Measurements from ENCODE around the gene ULK4.
"Not testable (repeated sequence)": the region's sequence is repeated elsewhere in the genome, so short reads cannot be mapped to it uniquely, and the experiment has no call there.

The ULK4 gene

DNA sequence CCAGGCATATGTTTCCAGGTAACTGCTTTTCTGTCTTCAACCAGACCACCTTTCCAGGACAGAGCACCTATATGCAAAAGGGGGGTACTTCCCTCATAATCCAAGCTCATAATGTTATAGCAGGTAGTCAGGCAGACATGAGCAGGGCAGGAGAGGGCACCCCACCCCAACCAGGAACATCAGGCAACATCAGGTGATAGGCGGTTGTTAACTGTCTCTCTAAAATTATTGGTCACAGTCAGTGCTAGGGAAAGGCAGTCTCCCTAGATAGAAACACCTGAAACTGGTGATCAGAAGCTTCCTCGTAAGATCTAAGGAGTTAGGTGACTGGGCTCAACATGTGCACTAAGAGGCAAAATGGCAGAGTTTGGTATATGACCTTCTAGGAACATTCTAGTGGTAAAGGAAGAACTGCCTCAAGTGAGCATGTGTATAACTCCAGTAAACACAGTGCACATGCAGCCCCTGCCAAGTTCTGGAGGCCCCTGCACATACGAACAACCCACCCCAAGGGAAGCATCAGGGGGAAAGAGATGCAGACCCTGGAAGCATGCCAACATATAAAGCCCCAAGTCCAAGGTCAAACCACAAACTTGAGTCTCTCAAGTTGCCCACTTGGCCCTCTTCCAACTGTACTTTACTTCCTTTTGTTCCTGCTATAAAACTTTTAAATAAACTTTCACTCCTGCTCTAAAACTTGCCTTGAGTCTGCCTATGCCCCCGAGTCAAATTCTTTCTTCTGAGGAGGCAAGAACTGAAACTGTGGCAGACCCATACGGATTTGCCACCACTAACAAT lies 270.9 kb downstream of the ULK4 start:
- DNase-seq (ENCODE audit: low read depth in 3 of 3) = no peak

GRCh38 chr3:41688595-41689380 lies 273.1 kb downstream of the ULK4 start:
- DNase-seq (ENCODE audit: low read depth in 3 of 3) = no peak

- DNase-seq (ENCODE audit: low read depth in 3 of 3) = no peak
These were observed 276.8 kb downstream of the ULK4 start for GRCh38 chr3:41684797-41685735.

GRCh38 chr3:41683666-41684350 lies 278.1 kb downstream of the ULK4 start:
- DNase-seq (ENCODE audit: low read depth in 3 of 3) = no peak

GRCh38 chr3:41682996-41683395 lies 278.9 kb downstream of the ULK4 start:
- DNase-seq (ENCODE audit: low read depth in 3 of 3) = no peak

DNA sequence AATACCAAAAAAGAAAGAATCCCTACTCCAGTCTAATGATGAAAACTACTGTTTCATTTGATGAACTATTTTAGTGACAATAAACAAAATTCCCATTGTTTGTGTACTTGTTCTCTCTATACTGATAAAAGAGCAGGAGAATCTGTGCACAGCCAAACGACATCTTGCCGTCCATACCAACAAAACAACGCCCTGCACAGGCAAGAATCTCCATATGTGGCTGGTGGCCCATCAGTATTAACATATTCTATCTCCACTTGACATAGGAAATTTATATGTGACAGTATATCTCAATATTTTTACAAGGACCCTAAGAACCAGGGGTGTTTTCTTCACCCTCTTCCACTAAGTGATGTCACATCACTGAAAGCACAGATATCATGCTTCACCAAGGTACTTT lies 279.5 kb downstream of the ULK4 start:
- no peak for DNase-seq (ENCODE audit: low read depth in 3 of 3)

GRCh38 chr3:41681479-41681878 lies 280.4 kb downstream of the ULK4 start:
- no peak for DNase-seq (ENCODE audit: low read depth in 3 of 3)

- DNase-seq (ENCODE audit: low read depth in 3 of 3) = no peak
These were observed 282.5 kb downstream of the ULK4 start for GRCh38 chr3:41679374-41679773.

GRCh38 chr3:41675102-41675501 lies 286.8 kb downstream of the ULK4 start:
- DNase-seq (ENCODE audit: low read depth in 3 of 3) = not testable (repeated sequence)

DNA sequence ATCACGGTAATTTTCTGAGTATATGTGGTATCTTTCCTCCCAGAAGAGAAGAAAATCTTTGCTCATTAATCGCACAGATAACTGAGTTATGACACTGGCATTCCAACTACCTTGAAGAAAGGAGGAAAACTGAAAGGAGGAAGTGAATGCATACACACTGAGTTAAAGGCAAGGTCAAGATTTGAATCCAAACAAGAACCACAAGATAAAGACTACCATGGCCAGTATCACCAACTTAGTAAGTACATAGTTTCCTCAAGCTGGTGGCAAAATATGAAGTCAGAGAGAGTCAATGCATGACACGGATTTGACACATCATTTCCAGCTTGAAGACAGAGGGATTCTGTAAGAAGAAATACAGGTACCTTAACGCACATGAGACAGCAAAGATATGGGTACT lies 287.5 kb downstream of the ULK4 start:
- DNase-seq (ENCODE audit: low read depth in 3 of 3) = no peak

GRCh38 chr3:41673650-41674049 lies 288.3 kb downstream of the ULK4 start:
- DNase-seq (ENCODE audit: low read depth in 3 of 3) = no peak

DNA sequence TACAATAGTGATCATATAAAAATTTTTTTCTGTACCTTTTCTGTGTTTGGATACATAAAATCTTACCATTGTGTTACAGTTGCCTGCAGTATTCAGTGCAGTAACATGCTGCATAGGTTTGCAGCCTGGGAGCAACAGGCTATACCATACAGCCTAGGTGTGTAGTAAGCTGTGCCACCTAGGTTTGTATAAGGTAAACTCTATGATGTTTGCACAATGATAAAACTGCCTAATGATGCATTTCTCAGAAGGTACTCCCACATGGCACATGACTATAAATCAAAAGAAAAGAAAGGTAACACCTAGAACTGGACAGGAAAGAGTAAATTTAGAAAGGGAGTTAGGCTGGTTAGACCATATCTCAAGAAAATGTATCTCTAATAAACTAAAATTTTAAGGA lies 293.5 kb downstream of the ULK4 start:
- no peak for DNase-seq (ENCODE audit: low read depth in 3 of 3)

GRCh38 chr3:41662288-41662687 lies 299.6 kb downstream of the ULK4 start:
- DNase-seq (ENCODE audit: low read depth in 3 of 3) = no peak

DNA sequence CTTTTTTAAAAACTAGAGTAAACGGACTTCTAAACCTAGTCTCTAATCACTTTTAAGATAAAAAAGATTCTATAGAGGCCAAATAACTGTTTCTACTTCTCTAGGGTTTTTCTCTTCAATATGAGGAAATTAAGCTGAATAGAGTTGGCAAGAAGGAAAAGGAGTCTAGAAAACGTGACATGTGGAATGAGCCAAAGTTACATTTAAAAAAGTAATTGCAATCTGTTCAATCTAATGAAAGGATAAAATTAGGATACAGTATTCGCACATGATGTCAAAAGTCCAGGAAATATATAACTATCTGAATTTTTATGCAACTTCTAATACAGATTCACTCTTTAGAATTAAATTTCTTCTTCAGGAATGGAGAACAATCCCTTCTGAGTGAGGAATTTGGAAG lies 300.1 kb downstream of the ULK4 start:
- DNase-seq (ENCODE audit: low read depth in 3 of 3) = no peak

GRCh38 chr3:41660510-41660909 lies 301.4 kb downstream of the ULK4 start:
- no peak for DNase-seq (ENCODE audit: low read depth in 3 of 3)

- no peak for DNase-seq (ENCODE audit: low read depth in 3 of 3)
These were observed 308.2 kb downstream of the ULK4 start for GRCh38 chr3:41653571-41654239.

DNA sequence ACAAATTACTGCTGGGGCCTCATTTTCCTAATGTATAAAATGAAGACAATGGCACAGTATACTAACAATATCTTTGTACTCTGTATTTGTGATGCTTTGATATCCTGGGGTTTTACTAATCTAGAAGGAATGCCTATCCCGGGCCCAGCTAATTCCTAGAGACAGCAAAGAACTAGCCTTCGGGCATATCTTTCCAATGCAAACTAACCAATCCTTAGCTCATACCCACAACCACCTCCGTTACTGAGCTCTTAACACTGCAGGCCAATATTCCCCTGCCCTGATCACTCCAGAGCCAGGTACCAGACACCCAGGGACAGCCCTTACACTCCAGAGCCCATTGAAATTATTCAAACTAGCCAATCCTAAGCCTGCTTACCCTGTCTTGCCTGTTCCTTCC lies 309.0 kb downstream of the ULK4 start:
- DNase-seq (ENCODE audit: low read depth in 3 of 3) = no peak

- DNase-seq (ENCODE audit: low read depth in 3 of 3) = no peak
These were observed 309.4 kb downstream of the ULK4 start for GRCh38 chr3:41652506-41652905.

DNA sequence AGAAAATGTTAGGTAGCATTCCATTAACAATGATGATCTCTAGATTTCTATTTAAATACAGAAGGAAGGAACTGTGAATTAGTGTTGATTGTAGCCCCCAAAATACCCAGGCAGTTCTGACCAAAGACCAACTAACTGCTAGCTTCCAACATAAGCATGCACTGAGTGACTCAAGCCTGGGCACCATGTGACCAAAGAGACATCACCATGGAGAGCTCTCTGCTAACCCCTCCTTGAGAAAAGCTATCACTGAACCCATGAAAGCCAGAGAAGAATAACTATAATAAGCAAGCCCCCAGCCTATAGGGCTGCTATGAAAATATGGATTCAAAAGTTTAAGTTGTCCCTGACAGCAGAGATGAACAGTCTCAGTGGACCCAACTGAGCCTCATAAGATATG lies 310.2 kb downstream of the ULK4 start:
- no peak for DNase-seq (ENCODE audit: low read depth in 3 of 3)

DNA sequence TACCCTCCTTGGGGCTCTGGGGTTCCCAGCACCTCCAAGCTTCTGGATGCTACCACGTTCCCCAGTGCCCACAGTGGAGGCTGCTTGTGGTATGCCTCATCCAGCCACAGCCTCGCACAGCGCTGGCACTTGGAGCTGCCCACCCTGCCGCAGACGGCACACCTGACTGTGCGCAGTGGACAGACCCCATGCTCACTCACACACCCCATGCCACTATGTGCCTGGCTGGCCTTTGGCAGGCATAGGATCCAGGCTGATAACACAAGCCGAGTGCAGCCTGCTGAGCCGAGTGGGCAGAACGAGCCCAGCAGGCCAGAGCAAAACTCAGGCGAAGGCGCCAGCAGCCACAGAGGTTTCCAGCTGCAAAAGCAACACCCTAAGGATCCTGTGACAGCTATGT lies 311.5 kb downstream of the ULK4 start:
- DNase-seq (ENCODE audit: low read depth in 3 of 3) = no peak

Measured in stimulated activated CD4-positive, alpha-beta T cell treated with anti-CD3 and anti-CD28 coated beads, TNF-alpha, amount 100 ng/mL, for 48 hours (primary cell).